Measurements from ENCODE around the gene CDX2. TPM values are rescaled to one million over a fixed set of nuclear protein-coding genes. Genes with fewer than 3 reads are reported as not detected.

Gene CDX2
- total RNA-seq, 1 donor from 2014 or later, result not detected

- Mint-ChIP-seq H3K4me1 (ENCODE audit: low read depth) (peaks cover 5% of the 10 kb centered on the region), H3K9me3 (ENCODE audit: low read depth) (no peaks in the 10 kb centered on the region), H3K27me3 (ENCODE audit: low read depth) (peaks cover 6% of the 10 kb centered on the region), H3K27ac (ENCODE audit: unreplicated experiment) (no peak overlapping the region), H3K36me3 (ENCODE audit: low read depth) (no peaks in the 10 kb centered on the region), H3K4me3 (ENCODE audit: unreplicated experiment) (no peak overlapping the region)
- DNase-seq (ENCODE audit: low spot score), result no peak
- TF ChIP-seq, protein P1, sequence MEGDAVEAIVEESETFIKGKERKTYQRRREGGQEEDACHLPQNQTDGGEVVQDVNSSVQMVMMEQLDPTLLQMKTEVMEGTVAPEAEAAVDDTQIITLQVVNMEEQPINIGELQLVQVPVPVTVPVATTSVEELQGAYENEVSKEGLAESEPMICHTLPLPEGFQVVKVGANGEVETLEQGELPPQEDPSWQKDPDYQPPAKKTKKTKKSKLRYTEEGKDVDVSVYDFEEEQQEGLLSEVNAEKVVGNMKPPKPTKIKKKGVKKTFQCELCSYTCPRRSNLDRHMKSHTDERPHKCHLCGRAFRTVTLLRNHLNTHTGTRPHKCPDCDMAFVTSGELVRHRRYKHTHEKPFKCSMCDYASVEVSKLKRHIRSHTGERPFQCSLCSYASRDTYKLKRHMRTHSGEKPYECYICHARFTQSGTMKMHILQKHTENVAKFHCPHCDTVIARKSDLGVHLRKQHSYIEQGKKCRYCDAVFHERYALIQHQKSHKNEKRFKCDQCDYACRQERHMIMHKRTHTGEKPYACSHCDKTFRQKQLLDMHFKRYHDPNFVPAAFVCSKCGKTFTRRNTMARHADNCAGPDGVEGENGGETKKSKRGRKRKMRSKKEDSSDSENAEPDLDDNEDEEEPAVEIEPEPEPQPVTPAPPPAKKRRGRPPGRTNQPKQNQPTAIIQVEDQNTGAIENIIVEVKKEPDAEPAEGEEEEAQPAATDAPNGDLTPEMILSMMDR (IDR thresholded peaks at IDR 0.05), result no peak
Measured at GRCh38 chr13:28000567-28000966, 31.5 kb upstream of the CDX2 start.

- Mint-ChIP-seq H3K27ac (ENCODE audit: unreplicated experiment) (no peak overlapping the region), H3K4me1 (ENCODE audit: low read depth) (peaks cover 5% of the 10 kb centered on the region), H3K27me3 (ENCODE audit: low read depth) (peaks cover 13% of the 10 kb centered on the region), H3K9me3 (ENCODE audit: low read depth) (no peaks in the 10 kb centered on the region), H3K36me3 (ENCODE audit: low read depth) (no peaks in the 10 kb centered on the region), H3K4me3 (ENCODE audit: unreplicated experiment) (no peak overlapping the region)
- TF ChIP-seq, protein P1 (IDR thresholded peaks at IDR 0.05), result peak; percentile 76
- no peak for DNase-seq (ENCODE audit: low spot score)
Measured at GRCh38 chr13:27997904-27998522, 28.9 kb upstream of the CDX2 start.

- Mint-ChIP-seq H3K27me3 (ENCODE audit: low read depth) (peaks cover 40% of the 10 kb centered on the region), H3K36me3 (ENCODE audit: low read depth) (no peaks in the 10 kb centered on the region), H3K4me3 (ENCODE audit: unreplicated experiment) (no peak overlapping the region), H3K4me1 (ENCODE audit: low read depth) (no peaks in the 10 kb centered on the region), H3K27ac (ENCODE audit: unreplicated experiment) (no peak overlapping the region), H3K9me3 (ENCODE audit: low read depth) (no peaks in the 10 kb centered on the region)
- TF ChIP-seq, protein P1 (IDR thresholded peaks at IDR 0.05), result no peak
- no peak for DNase-seq (ENCODE audit: low spot score)
Measured at GRCh38 chr13:27991881-27992280, 22.8 kb upstream of the CDX2 start.

GRCh38 chr13:27988520-27988919, 19.4 kb upstream of the CDX2 start, which contains the start of gene URAD:
TSS of gene URAD (minus strand) at chr13:27988693. CDS start at chr13:27988637, 56 bp downstream.
- Mint-ChIP-seq H3K9me3 (ENCODE audit: low read depth) (no peaks in the 10 kb centered on the region), H3K27ac (ENCODE audit: unreplicated experiment) (no peak within 1 kb of the TSS), H3K4me1 (ENCODE audit: low read depth) (no peaks in the 10 kb centered on the region), H3K4me3 (ENCODE audit: unreplicated experiment) (no peak within 1 kb of the TSS), H3K27me3 (ENCODE audit: low read depth) (peaks cover 57% of the 10 kb centered on the region), H3K36me3 (ENCODE audit: low read depth) (no peaks in the 10 kb centered on the region)
- no peak for DNase-seq (ENCODE audit: low spot score)
- TF ChIP-seq, protein P1 (IDR thresholded peaks at IDR 0.05), result no peak

GRCh38 chr13:27985600-27985999, 16.5 kb upstream of the CDX2 start:
- H3K36me3 Mint-ChIP-seq (ENCODE audit: low read depth), result no peaks in the 10 kb centered on the region
- no peak overlapping the region for H3K4me3 Mint-ChIP-seq (ENCODE audit: unreplicated experiment)
- H3K4me1 Mint-ChIP-seq (ENCODE audit: low read depth), result peaks cover 2% of the 10 kb centered on the region
- no peaks in the 10 kb centered on the region for H3K9me3 Mint-ChIP-seq (ENCODE audit: low read depth)
- no peak overlapping the region for H3K27ac Mint-ChIP-seq (ENCODE audit: unreplicated experiment)
- H3K27me3 Mint-ChIP-seq (ENCODE audit: low read depth), result peaks cover 80% of the 10 kb centered on the region
- DNase-seq (ENCODE audit: low spot score), result no peak
- TF ChIP-seq, protein P1 (IDR thresholded peaks at IDR 0.05), result no peak

Measured in chondrocyte (in vitro differentiated cells).